Ecto neural progenitor cell (in vitro differentiated cells): ENCODE results near the gene SRA1.
A peak's percentile ranks its signal among the peaks of the same experiment; 100 is the strongest.

Experiments
- DNase-seq: peaks from one replicate; pipeline ENCODE4 v3.0.0-alpha.2; 2018; ENCODE audit warnings: low spot score

Gene SRA1

DNA sequence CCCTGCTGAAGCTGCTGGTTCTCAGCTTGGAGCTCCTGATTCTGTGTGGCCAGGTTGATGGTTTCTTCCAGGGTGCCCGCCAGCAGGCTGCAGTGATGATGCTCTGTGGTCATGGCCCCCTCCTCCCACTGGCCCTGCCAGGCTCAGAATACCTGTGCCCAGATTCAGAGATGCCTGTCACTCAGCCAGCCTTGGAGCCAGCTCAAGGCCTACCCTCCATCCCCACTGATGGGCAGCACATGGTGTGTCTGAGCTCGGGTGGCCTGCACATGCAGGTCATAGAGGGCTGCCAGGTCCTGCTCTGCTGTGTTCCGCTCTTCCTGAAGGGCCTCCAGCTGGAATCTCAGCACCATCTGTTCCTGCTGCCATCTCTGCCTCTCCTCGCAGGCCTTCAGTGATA lies 12.8 kb upstream of the SRA1 start:
- DNase-seq: no peak

DNA sequence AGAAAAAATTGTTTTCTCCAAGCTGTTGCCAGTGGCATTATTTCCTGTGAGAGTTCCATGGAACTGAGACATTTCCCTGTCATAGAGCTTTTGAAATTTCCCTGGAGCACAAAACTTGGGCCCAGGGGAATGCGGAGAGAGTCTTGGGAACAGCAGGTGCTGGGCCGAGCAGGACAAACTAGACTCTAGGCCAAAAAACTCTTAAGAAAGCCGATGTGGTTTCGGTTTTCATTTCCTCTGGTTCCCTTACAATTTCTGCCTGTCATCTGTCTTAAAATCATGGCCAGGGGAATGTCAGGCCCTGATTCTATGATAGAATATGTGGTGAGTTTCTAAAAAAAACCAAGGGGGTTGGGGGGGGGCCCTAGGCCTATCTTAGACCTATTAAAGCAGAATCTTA lies 11.9 kb upstream of the SRA1 start:
- DNase-seq: no peak

DNA sequence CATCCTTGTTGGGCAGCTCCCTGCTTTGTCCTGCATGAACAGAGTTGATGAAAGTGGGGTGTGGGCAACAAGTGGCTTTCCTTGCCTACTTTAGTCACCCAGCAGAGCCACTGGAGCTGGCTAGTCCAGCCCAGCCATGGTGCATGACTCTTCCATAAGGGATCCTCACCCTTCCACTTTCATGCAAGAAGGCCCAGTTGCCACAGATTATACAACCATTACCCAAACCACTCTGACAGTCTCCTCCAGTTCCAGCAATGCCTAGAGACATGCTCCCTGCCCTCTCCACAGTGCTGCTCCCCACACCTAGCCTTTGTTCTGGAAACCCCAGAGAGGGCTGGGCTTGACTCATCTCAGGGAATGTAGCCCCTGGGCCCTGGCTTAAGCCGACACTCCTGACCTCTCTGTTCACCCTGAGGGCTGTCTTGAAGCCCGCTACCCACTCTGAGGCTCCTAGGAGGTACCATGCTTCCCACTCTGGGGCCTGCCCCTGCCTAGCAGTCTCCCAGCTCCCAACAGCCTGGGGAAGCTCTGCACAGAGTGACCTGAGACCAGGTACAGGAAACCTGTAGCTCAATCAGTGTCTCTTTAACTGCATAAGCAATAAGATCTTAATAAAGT lies 11.3 kb upstream of the SRA1 start:
- DNase-seq: no peak

DNA sequence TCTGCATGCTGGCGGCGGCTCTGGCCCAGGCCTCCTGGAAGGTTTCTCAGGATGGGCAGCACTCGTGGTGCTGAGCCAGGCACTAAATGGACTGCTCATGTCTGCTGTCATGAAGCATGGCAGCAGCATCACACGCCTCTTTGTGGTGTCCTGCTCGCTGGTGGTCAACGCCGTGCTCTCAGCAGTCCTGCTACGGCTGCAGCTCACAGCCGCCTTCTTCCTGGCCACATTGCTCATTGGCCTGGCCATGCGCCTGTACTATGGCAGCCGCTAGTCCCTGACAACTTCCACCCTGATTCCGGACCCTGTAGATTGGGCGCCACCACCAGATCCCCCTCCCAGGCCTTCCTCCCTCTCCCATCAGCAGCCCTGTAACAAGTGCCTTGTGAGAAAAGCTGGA lies 10.6 kb upstream of the SRA1 start:
- DNase-seq: no peak

DNA sequence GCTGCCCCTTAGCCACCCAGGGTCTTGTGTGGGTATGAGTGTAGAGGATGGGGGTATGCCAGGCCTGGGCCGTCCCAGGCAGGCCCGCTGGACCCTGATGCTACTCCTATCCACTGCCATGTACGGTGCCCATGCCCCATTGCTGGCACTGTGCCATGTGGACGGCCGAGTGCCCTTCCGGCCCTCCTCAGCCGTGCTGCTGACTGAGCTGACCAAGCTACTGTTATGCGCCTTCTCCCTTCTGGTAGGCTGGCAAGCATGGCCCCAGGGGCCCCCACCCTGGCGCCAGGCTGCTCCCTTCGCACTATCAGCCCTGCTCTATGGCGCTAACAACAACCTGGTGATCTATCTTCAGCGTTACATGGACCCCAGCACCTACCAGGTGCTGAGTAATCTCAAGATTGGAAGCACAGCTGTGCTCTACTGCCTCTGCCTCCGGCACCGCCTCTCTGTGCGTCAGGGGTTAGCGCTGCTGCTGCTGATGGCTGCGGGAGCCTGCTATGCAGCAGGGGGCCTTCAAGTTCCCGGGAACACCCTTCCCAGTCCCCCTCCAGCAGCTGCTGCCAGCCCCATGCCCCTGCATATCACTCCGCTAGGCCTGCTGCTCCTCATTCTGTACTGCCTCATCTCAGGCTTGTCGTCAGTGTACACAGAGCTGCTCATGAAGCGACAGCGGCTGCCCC lies 10.0 kb upstream of the SRA1 start:
- DNase-seq: no peak

DNA sequence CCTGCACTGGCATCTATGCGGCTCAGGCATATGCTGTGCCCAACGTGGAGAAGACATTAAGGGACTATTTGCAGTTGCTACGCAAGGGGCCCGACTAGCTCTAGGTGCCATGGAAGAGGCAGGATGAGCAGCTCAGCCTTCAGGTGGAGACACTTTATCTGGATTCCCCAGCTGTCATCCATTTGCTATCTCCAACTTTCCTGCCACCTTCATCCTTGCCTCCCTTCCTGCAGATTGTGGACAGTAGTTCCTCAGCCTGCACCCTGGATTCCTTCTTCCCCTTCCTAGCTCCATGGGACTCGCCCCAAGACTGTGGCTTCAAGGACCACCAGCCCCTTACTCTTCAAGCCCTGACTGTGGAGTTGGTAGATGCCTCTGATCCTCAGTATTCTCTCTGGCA lies 9.4 kb upstream of the SRA1 start:
- no peak for DNase-seq

DNA sequence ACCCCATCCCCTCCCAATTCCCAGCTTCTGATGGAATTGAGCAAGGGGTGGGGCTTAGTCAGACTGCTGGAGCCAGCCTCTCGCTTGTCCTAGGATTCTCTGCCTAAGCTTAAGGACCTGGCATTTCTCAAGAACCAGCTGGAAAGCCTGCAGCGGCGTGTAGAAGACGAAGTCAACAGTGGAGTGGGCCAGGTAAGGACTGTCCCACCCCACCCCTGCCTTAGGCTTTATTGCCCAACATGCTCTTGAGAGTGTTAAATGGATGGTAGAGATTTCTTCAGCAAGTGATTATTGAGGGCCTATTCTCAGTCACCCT lies 8.5 kb upstream of the SRA1 start:
- DNase-seq: no peak

DNA sequence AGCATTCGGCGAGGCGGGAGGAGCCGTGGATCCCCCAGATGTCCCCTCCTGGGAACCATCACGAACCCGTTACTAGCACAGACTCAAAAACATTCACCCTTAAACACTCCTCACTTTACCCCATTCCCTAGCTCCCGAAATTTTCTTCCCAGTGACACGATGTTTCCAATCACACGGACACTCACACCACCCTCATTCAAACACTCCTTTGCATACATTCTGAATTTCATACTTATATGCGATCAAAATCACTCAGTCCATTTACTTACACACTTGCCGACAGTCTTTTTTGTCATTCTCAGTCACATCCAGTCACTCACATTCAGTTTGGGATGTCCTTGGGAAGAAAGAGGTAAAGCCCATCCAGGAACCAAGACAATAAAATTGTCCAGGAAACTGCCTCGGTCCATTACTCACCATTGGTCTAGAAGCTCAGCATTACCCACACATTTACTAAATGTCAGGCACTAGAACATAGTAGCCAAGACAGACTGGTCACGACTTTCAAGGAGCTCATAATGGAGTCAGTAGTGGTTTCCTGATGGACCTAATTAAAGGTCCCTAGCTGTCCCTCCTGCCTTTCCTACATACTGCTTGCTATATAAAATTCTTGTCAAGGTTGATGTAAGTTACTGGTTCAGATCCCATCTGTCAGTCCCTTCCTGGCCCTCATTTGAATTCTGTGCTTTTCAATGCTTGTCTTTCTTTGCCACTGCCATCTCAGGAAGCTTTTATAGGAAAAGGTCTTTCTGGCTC lies 7.9 kb upstream of the SRA1 start:
- DNase-seq: no peak

DNA sequence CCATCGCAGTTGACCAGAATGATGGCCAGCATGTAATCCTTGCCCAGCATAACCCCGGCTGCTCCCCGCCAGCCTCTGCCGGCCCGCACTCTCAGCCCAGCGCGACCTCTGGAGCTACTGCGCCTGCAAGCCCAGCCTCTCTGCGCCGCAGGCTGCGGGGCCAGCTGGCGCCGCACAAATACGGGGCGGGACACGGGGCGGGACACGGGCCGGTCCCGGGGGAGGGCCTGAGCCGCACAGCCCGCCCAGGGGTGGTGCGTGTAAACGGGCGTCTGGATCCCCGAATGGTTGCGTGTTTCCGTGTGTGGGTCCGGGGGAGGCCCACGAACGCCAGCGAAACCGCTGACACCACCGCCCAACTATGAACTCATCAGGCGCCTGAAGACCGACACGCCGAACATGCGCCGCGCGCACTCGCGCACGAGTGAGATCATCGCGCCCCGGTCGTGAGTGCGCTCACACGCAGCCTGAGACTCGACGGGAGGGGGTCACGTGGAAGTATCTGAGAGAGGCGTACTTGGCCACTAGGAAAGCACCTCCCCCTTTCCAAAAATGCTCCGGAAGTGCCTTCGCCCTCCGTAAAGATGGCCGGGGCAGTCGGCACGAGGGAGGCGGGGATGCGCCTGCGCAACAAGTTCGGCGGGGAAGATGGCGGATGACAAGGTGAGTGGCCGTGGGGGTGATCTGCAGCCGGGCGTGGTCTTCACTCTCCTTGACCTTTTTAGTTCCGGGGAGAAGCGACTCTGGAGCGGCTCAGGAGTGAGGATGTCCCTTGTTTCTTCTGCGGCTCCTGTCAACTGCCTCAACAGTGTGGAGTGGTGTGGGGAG lies 7.1 kb upstream of the SRA1 start, which contains the start of the genes APBB3 and SLC35A4:
APBB3 (minus strand) TSS at position 403 of the 828 bp plus-strand sequence; CDS start at position 50, 353 bp downstream.
SLC35A4 (plus strand) TSS at position 633 of the 828 bp plus-strand sequence. CDS start 2,342 bp downstream, outside the sequence.
- DNase-seq: peak; percentile 93

DNA sequence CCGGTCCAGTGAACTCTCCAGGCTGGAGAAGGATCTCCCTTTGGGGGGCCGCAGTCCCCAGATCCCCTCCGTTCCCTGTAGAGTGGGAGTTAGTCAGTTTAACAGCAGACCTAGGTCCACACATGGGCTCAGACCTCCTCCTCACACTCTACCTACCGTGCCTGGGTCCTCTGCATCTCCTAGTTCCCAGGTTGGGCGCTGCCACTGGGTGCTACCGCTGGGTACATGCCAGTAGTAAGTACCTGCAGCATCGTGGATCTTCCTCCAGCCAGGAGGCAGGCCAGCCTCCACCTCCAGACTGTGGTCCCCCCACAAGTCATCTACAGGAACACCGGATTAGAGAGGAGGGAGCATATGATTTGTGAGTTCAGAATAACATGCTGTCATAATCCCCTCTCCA lies 6.3 kb upstream of the SRA1 start:
- no peak for DNase-seq

DNA sequence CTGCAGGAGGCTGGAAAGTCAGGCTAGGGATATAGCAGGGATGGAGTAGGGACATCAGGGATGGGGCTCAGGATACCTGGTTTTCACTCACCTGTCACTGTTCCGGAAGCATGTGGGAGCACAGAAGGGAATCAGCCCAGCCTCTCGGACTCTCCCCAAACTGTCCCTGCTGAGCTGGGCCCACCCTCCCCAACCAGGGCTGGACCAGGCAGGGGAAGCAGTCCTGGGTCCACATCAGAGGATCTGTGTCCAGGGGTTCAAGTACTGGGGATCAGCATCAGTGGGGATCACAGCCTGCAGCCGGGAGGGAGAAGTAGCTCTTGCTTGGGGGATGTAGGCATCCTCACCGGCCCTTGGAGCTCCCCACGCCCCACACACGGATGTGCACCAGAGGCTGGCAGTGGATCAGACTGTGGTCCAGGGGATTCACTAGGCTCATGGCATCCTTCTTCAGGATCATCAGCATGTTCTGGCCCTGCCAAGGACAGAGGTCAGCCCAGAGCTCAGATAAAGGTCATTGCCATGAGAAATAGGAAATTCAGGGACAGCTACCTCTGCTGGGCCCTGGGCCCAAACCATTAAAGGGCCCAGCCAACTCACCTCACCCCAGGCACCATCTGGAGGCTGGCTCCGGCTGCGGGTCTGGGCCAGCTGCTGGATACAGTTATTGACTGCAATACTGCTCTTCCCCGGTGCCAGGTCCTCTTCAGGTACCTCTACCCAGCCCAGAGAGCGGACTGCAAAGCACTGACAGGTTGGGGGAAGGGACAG lies 4.7 kb upstream of the SRA1 start:
- no peak for DNase-seq

DNA sequence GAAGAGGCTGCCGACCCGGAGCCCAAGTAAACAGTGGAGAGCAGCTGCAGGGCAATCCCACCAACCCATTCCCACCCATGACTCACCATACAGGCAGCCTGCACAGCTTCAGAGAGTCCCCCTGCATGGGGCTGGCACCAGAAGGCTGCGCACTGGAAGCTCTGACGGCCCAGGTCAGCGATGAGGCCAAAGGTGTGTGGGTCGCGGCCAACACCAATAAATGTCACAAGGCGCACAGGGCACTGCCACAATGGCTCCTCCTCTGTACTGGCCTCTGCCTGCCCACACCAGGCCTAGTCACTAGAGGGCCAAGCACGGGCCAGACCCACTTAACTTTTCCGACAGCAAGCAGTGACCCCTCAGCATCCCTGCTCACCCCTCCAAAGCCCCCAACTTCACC lies 3.0 kb upstream of the SRA1 start:
- DNase-seq: no peak

DNA sequence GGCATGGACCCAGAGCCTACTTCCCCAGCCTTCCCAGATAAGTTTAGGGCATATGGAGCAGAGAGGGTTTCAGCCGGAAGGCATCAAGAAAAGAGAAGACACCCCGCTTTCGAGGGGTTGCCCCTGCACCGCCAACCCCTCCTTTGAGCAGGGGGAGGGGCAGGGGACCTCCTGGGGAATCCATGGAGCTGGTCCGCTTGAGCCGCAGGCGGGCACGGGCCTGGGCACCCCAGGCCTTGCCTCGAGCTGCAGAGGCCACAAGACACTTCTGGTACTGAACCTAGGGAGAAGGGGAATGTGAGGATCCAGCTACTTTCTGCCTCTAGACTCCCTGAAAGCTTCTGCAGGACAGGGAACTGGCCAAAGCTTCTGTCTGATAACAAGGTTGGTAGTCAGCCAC lies 1.3 kb upstream of the SRA1 start:
- DNase-seq: no peak

DNA sequence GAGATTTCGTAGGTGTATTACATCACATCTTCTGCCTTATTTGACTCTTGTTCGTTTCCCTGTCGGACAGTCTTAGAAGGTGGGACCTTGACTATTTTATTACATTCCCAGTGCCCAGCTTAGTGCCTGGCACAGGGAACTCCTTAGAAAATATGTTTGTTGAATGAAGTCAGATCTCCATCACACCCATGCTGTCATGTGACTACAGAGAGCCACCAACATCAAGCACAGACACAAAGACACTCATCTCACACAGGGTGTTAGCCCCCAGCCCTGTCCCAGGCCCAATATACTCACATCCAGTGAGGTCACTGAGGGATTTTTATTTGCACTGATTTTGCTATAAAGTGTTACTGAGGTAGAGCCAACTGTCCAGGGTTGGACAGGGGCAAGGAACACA lies 692 bp upstream of the SRA1 start:
- no peak for DNase-seq

DNA sequence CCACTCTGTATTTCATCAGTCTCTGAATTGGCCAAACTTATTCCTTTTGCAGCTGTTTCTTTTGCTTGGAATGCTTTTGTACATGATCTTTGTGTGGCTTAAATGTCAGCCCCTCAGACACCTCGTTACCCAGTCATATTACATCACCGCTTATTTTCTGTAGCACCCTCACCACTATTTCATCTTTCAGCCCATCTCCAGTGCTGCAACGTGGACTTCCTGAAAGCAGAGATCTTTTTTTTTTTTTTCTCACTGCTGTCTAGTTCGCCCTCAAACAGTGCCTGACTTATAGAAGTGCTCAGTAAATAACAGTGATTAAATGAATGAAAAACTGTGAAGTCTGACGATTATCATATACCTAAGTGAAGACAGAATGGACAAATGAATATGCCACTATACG lies 835 bp downstream of the SRA1 start:
- DNase-seq: no peak

DNA sequence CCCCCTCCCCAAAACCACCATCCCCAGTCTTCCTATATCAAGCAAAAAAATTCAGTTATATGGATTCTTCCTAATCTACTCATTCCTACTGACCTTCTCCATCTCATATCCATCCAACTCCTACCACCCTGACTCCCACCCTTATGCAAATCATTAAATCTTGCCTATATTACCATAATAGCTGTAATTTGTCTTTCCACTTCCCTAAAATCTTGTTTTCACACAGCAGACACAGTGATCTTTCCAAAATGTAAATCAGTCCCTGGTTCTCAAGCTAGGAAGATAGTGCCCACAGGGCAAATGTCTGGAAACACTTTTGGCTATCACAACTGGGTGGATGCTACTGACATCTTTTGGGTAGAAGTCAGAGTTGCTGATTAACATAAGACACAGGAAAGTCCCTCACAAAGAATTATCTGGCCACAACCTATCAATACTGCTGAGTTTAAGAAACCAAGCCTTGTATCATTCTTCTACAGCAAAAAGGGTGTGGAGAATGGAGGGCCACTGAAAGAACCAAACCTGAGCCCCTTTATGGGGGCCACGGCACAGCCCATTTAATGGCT lies 1.4 kb downstream of the SRA1 start:
- DNase-seq: no peak

DNA sequence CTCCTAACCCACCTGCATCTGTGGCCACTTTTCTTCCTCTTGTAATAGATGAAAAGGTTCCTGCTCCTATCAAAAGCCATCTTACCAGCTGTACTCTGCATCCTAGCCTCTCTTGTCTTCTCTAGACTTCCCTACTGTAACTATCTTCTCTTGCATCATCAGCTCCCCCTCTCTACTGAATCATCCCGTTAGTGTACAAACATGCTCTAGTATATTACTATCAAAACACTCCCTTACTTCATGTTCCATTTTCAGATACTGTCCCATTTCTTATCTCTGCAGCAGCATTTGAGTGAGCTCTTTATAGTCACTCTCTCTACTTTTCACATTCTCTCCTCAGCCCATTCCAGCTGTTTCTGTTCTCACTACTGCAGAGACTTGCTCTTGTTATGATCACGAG lies 2.8 kb downstream of the SRA1 start:
- DNase-seq: no peak

DNA sequence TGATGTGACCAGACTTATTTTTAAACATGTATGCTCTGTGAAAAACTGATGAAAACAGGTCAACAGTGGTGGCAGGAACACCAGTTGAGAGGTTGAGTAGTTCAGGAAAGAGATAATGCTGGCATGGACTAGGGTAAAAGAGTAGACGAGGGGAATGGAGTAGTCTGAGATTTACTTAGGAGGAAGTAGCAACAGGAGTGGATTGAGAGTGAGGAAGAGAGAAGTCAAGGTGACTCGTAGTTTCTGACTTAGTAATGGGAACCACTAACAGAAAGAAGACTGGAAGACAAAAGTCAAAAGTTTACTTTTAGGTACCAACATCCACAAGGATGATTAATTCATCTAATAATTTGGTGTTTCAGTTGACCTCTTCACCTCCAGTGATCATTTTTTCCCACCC lies 3.6 kb downstream of the SRA1 start:
- no peak for DNase-seq

DNA sequence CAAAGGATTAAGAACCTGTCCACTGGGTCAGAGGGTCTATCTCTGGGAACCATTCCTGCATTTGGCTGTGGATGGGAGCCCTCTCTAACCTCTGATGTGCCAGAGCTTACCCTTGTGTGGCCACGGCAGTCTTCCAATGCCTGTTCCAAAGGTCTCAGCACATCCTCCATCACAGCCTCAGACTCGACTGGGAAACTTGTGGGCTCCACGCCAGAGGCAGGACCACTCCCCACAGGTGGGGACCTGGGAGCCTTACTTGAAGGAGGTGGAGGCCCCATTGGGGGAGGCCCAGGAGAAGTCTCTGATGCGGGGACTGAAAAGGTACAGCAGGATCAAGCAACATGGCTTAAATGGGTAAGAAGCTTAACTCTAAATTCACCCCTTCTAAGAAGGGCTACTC lies 5.4 kb downstream of the SRA1 start:
- DNase-seq: no peak

DNA sequence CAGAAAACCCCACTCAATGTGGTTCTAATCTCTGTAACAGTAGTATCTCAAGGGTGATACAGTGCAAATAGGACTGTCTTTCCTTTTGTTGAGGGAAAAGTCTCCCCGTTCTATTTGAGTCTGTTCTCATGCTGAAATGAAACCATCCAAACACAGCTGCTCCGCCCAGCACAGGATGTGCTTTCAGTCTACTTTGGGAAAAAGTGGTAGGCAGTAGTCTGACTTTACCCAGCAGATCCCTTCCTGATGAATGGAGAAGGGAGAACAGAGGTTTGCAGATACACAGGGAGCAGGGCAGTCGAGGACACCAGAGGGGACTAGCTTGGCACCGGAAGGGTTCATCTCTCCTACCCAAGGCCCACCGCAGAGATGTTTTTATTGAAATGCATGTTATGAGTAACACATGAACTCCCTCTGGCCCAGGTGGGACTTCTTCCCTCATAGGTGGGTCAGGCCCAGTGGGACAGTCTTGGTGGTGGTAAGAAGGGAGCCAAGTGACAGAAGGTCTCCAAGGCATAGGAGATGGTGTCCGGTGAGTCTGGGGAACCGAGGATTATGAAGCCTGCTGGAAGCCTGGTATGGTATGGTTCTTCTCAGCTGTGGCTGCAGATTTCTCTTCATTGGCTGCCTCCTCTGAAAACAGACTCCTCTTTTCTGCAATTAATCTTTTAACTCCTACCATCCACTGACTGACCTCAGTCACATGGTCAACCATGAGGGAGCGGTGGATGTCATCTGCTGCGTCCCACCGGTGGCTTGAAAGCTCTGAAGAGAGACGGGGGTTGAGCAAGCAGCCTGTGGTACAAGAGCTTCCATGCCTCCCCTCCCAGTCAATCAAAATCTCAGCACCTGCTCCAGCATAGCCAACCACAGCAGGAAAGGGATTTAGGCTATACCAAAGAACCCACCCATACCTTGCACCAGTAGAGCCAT lies 6.9 kb downstream of the SRA1 start:
- DNase-seq: no peak
